GM18502 (cell line): Measurements from ENCODE around the gene RPS8.
"Not testable (repeated sequence)": the region's sequence is repeated elsewhere in the genome, so short reads cannot be mapped to it uniquely, and the experiment has no call there.

Experiments
- ATAC-seq: cut with Tn5 transposase; IDR thresholded peaks from one replicate; pipeline ENCODE4 v1.9.1; 2021; ENCODE audit warnings: mild to moderate bottlenecking; ENCODE audit not compliant: unreplicated experiment, poor library complexity

The RPS8 gene

DNA sequence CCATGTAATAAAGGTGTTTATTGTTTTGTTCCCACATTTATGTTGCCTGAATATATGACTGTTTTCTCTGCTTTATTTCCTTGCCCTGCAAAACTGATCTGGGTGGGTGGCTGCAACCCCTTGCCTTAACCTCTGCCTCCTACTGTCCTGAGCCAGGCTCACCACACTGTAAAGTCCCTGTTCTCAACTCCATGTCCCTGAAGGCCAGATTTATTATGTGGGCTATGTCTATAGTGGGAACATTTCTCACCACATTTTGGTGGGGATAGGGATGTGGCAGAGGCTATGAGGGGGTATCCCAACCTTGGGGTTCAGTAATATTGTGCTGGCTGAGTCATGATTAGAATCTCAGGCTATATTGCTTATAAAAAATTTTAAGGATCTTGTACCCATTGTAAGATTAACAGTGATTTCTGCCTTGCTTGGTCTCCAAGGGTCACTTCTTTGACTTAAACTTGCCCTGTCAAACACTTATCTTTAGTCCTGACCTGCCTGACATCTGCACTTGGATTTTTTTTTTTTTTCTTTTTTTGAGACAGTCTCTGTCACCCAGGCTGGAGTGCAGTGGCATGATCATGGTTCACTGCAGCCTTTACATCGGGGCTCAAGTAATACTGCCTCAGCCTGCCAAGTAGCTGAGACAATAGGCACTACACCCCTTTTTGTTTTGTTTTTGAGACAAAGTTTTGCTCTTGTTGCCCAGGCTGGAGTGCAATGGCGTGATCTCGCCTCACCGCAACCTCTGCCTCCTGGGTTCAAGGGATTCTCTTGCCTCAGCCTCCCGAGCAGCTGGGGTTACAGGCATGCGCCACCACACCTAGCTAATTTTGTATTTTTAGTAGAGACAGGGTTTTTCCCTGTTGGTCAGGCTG, 3.6 kb downstream of the RPS8 start:
- no peak for ATAC-seq

DNA sequence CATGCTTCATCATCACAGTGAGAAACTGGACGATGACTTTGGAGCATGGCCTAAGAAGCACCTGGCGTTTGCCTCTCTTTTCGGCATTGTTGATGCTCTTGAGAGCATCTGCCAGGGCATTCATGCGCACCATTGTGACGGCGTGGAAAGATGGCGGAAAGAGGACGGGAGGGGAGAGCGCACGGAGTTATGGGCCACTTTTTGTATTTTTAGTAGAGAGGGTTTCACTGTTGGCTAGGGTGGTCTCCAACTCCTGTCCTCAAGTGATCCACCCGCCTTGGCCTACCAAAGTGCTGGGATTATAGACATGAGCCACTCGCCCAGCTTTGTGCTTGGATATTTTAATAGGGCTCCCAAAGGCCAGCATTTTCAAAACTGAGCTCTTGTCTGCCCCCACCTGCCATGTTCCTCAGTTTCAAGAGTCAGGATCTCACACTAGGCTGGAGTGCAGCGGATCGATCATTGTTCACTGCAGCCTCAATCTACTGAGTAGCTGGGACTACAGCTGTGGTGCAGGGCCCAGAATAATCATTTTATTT, 5.3 kb downstream of the RPS8 start:
- ATAC-seq = no peak

DNA sequence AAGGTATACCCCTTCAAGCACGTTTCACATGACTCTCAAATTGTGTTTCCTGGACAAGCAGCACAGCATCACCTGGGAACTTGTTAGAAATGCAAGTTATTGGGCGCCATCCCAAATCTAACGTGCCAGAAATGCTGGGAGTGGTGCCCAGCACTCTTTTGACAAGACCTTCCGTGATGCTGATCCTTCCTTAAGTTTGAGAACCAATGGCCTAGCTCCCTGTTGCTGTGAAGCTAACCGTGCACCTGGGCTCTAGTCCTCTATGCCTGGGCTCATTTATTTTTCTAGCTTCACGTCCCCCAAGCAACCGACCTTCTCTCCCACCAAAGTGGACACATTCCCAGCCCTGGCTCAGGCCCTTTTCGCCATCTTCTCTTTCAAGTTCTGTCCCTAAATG, 8.4 kb downstream of the RPS8 start:
- no peak for ATAC-seq

DNA sequence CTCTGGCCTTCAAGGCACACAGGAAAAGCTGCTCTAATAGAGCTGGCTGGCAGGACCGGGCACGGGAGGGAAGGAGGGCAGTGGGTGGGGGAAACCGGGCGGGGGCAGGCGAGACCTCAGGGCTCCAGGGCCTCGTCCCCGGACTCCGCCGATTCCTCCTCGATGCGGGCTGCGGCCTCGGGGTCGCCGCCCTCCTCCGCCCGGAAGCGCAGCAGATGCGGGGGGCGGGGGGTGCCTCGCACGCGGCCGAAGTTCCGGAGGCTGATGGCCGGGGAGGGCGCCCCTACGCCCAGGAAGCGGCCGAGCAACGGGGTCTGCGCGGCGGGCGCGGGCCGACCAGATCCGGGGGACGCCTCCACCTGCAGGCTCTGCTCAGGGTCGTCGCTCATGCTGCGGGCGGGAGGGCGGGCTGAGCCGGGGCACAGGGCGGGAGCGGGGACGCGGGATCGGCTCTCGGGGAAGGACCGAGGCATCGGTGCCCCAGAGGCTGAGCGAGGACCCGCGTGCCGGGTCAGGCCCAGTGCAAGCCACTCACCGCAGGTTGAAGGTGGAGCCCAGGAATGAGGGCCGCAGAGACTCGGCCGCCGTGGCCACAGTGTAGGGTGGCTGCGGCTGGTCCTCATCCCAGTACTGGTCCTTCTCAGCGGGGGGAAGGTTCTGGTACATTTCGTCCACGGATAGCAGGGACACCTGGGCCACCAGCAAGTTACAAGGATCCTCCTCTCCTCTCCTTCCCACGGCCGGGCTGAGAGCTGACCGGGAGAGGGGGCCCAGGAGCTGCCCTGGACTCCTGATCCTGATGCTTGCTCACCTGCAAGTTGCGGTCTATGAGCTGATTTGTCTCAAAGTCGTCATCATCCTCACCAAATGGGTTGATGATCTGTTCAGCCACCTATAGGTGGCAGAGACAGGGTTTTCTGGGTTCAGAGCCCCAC, 9.0 kb downstream of the RPS8 start:
- no peak for ATAC-seq

DNA sequence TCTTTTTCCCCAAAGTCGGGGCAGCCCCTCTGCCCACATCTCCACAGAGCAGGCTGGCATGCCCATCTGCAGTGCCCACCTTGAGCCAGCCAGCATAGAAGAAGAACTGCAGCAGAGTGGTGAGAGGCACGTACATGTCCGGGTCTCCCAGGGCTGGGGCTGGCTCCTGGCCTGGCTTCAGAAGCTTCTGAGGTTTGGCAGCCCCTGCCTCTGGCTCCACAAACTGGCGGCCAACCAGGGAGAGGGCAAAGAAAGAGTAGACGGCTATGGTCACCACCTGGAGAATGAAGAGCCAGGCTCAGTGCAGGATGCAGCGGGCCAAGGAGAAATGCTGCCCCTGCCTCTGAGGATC, 9.7 kb downstream of the RPS8 start:
- ATAC-seq = no peak

DNA sequence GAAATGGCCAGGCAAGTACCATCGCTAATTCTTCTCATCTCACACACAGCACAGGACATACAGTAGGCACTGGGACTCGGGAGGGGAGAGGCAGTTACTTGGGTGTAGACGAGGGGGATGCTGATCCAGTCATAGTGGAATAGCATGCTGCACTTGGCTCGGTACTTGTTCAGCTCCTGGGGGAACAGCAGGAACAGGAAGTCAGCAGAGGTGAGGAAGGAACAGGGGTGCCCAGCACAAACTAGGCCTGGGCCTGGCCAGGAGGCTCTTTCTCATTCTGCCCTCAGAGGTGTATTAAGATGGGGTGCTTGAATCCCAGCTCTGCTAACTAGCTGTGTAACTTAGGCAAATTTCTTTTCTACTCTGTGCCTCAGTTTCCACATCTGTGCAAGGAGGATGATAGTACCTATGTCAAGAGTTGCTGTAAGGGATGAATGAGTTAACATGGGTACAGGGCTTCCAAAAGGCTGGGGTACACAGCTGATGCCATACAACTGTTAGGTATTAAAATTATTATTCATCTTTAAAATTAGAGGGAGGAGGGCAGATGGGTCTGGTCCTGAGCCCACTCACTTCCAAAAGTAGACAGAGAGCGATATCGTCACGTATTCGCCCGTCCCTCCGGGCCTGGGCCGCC, 10.3 kb downstream of the RPS8 start:
- ATAC-seq = no peak

DNA sequence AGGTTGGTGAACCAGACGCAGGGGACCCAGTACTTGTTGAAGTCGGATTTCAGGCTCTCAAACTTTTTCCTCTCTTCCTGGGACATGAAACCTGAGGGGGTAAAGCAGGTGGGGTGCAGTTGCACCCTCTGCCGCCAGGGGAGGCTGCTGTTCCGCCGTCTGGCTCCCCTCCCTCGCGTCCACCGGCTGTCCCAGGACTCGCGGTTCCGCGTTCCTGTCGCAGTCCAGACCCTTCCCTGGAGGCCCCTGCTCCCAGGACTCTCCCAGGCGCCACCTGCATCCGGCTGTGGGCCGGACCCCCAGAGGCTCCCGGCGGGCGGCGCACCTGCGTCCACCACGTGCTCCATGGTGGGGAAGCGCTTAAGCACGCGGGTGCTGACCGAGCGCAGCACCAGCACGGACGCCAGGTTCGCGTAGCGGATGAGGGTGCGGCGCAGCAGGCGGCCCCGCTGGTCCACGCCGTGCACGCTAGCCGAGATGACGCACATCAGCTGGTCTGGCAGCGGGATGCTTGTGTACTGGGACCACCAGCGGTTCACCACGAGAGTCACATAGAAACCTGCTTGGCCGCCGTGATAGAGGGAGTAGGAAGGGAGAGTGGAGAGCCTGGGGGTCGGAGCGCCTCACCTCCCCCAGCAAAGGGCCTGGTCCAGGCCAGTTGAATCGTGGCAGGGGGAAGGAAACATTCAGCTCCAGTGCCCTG, 10.9 kb downstream of the RPS8 start:
- peak; percentile 66 for ATAC-seq

DNA sequence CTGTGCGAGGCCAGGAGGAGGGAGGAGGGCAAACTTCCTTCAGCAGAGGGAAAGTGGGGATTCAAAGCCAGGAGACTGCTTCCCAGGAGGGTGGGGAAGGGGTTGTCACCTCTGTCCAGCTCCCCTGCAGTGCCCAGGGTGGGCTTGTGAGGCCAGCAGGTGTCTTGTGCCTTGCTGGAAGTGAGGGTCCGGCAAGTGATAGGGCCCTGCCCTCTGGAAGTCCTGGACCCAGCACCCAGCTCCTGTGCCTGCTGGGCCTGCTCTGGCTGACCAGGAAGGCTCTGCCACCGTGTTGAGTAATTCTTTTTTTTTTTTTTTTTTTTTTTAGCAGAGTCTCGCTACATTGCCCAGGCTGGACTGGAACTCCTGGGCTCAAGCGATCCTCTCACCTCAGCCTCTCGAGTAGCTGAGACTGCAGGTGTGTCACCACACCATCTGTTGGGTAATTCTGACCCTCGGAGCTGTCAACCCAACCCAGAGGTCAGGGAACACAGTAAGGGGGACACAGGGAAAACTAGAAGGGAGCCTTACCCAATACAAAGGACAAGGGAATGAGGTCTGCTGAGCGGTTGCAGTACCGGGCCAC, 11.6 kb downstream of the RPS8 start:
- no peak for ATAC-seq

DNA sequence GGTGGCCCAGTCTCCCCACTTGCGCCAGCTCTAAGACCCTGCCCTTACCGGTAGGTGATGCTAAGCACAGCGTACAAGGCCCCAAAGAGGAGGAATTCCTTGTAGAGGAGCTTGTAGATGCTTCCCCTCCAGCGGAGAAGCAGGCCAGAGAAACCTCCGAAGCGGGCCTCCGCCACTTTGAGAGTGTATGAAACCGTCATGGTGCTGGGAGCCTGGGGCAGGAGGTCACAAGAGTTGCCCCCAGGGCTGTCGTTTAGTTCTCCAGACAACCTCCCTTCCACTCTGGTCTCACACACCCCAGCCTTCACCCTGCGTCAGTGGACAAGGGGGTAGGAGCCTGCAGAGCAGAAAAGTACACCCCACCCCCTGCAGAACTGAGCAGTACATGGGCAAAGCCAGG, 12.2 kb downstream of the RPS8 start:
- no peak for ATAC-seq

DNA sequence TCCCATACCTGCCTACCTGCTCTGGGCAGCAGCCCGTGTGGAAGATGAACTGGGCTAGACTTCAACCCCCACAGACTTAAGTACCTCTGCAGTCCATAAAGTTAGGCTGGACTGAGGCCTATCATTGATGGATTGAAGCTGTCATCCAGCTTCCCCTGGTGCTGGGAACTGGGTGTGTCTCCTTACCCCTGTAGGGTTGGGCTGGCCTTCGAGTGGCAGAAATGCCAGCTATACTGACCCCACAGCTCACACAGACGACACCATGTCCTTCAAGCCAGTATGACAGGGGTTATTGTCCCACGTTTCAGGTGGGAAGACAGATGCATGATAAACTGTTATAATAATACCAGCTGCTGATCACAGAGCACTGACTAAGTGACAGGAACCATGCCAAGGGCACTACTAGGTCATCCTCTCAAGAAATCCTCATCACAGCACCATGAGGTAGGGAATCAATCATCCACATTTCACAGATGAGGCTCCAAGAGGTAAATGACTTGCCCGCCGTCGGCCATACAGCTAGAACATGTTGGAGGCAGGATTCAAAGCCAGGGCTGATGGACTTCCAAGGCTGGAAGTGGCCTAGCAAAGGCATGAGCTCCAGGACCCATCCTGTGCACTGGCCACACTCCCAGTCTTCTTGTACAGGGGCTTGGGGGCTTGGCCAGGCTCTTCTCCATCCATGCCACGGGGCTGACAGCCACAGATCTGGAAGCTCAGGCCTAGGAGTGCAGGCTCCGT, 12.9 kb downstream of the RPS8 start, which contains the start of gene BEST4:
Gene BEST4 (minus strand): TSS at position 51 of the 741 bp plus-strand sequence. CDS start 465 bp downstream, outside the sequence.
- no peak for ATAC-seq

DNA sequence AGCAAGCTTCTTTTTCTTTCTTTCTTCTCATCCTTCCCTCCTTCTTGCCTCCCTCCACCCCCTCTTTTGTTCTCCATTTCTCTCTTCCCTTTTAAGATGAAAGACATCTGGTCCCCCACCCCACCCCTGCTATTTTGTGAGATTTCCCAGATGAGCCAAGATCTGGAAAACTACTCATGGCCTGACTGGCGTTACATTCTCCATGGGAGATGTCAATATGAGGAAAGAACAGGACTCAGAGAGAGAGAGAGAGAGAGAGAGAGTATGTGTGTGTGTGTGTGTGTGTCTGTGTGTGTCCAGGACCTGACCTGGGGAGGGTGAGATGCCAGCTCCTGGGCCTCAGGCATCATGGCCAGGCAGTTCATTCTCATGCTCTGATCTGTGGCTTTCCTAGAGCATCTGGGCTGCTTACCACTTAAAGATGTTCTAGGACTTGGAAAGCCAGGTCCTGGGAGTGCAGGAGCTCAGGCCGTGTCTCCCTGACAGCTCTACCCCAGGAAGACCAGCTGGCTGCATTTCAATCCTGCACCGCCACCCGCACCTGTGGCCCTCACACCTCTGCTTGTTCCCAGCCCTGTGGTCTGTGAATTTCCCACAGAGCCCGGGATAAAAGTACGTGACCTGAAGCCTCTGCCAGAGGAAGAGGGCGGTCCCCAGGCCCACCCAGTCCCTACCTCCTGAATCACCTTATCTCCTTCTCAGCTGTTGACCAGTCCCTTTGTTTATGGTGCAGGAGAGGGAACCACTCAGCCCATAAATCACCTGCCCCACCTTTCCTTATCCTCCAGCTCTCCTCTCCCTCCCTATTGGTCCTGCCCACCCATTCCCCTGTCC, 15.8 kb downstream of the RPS8 start:
- no peak for ATAC-seq

DNA sequence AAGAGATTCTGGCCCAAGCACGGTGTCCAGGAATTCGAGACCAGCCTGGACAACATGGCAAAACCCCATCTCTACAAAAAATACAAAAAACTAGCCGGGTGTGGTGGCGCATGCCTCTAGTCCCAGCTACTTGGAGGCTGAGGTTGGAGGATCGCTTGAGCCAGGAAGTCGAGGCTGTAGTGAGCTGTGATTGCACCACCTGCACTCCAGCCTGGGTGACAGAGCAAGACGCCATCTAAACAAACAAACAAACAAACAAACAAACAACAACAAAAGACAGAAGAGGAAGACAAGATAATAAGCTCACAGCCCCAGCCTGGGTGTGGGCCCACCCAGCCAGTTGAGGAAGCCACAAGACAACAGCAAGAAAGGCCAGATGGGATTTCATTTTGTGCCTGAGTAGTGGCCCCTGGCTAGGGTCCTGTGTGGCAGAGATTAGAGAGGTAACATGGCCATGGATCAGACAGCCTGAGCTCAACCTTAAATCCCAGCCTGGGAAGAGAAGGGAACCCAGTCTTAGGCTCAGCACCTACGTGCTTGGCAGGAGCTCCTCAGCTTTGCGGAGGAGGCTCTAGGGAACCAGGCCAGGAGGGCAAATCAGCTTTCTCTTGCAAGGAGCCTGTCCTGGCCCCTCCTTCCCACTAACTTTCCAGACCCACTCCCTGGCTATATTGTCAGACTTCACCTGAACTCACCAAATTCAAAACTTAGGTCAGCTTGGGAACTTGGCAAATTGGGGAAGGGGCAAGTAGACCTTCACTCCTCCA, 17.6 kb downstream of the RPS8 start:
- ATAC-seq = no peak

DNA sequence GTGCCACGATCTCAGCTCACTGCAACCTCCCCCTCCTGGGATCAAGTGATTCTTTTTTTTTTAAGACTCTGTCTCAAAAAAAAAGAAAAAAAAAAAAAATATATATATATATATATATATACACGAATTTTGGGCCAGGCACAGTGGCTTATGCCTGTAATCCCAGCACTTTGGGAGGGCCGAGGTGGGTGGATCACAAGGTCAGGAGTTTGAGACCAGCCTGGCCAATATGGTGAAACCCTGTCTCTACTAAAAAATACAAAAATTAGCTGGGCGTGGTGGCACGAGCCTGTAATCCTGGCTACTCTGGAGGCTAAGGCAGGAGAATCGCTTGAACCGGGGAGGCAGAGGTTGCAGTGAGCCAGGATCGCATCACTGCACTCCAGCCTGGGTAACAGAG, 22.5 kb downstream of the RPS8 start:
- not testable (repeated sequence) for ATAC-seq

DNA sequence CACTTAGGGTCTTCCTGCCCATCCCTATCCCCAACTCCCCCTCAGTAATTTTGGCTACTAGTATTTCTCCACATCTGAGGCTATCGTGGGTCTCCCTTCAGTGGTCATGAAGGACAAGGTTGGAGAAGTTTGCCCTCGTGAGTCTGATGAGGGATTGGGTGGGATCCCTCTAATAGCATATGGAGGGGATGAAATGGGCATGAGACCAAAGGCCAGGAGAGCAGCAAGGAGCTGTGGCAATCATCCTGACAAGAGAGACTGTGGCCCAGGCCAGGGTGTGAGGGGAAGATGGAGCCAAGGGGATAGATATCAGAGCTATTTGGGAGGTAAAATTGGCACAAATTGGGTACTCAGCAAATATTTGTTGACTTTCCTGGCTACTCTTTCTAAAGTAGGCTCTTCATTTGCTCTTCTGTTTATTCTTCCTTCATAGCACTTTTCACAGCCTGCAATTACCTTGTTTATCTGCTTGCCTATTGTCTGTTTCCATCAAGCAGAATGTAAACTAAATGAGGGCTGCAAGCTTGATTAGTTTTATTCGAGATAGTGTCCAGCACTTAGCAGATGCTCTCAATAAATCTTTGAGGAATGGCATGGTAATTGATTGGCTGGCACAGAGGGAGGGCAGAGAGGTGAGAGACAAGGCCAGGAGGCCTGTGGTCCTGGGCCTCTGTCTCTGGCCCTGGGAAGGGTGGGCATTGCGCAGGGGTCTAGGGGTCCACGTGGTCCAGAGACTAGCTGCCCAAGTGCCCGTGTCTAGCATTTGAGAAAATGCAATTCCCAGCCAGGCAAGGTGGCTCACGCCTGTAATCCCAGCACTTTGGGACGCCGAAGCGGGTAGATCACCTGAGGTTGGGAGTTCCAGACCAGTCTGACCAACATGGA, 23.4 kb downstream of the RPS8 start:
- no peak for ATAC-seq

DNA sequence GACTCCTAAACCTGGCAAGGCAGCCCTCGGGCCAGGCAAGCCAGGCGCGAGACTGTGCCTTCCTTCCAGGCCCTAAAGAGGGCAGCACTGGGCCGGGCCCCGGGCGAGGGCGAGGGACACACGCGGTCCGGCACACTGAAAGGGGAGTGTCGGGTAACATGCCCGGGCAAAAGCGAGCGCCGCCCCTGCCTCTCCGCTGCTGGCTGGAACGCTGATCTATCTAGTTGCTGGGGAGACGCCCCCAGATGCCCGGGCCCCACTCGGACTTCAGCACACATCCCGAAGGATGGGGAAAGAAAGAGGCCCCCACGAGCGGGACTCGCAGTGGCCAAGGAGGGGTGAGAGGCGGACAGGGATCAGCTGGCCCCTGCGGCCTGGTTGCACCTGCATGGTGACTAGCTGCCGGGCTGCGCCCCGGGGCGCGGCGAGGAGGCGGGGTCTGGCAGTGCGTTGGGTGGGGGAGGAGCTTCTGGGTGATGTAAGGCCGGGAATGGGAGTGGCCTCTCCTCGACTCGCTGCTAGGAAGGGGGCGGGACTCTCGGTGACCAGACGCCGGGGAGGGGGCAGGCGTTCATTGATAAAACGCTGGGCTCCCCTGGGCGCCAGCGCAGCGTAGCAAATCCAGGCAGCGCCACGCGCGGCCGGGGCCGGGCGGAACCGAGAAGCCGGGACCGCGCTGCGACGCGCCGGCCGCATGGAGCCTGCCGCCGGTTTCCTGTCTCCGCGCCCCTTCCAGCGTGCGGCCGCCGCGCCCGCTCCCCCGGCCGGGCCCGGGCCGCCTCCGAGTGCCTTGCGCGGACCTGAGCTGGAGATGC, 24.6 kb downstream of the RPS8 start, which contains the start of gene PLK3:
Gene PLK3 (plus strand): TSS at position 608 of the 815 bp plus-strand sequence. CDS start 87 bp downstream, at position 695.
- ATAC-seq = peak; percentile 83
